Fibroblast of lung (primary cell): ENCODE data around the gene BABAM2. TPM values are rescaled to one million over a fixed set of nuclear protein-coding genes. Genes with fewer than 3 reads are reported as not detected.

Experiments
- DNase-seq, 2 donors: peaks; one replicate each; pipeline versions ENCODE4 v3.0.0 to v3.0.0-alpha.2; 2010; ENCODE audit warnings: low read depth in 2 of 2
- H2AFZ ChIP-seq: 2 replicates; pipeline ENCODE4 v1.5.1; 2012; ENCODE audit warnings: low read length, control low read depth, inconsistent platforms
- H3K27ac ChIP-seq: 2 replicates; pipeline ENCODE4 v1.5.1; 2011; ENCODE audit warnings: low read length, control low read depth; ENCODE audit not compliant: insufficient read depth
- H3K27me3 ChIP-seq: 2 replicates; pipeline ENCODE4 v1.5.1; 2011; ENCODE audit warnings: mild to moderate bottlenecking, low read length; ENCODE audit not compliant: control insufficient read depth, insufficient read depth
- H3K36me3 ChIP-seq: 2 replicates; pipeline ENCODE4 v1.5.1; 2011; ENCODE audit warnings: low read length; ENCODE audit not compliant: control insufficient read depth, insufficient read depth
- H3K4me1 ChIP-seq: 2 replicates; pipeline ENCODE4 v1.5.1; 2011; ENCODE audit warnings: low read length; ENCODE audit not compliant: control insufficient read depth, insufficient read depth; ENCODE audit errors: extremely low read depth
- H3K4me2 ChIP-seq: 2 replicates; pipeline ENCODE4 v1.5.1; 2011; ENCODE audit warnings: low read length, control low read depth; ENCODE audit not compliant: insufficient read depth; ENCODE audit errors: extremely low read depth
- H3K4me3 ChIP-seq, 4 experiments: fragments of 200-600 bp in 1 of 4; sonication (generic) in 1 of 4; replicated peaks in 1 of 4; 2 replicates each; pipeline ENCODE4 v1.5.1; 2011 to 2016; ENCODE audit warnings: low read length in 4 of 4, low read depth in 3 of 4, mild to moderate bottlenecking in 3 of 4, control low read depth in 2 of 4, inconsistent platforms in 1 of 4, mixed read lengths in 1 of 4; ENCODE audit not compliant: insufficient read depth in 1 of 4; ENCODE audit errors: control extremely low read depth in 1 of 4
- H3K79me2 ChIP-seq: 2 replicates; pipeline ENCODE4 v1.5.1; 2012; ENCODE audit warnings: mild to moderate bottlenecking, low read length, inconsistent platforms; ENCODE audit not compliant: control insufficient read depth, insufficient read depth
- H3K9ac ChIP-seq: 2 replicates; pipeline ENCODE4 v1.5.1; 2011; ENCODE audit warnings: mild to moderate bottlenecking, low read length, control low read depth; ENCODE audit not compliant: insufficient read depth
- H3K9me3 ChIP-seq: 2 replicates; pipeline ENCODE4 v1.5.1; 2012; ENCODE audit warnings: low read depth, low read length; ENCODE audit not compliant: control insufficient read depth, insufficient read depth
- H4K20me1 ChIP-seq: 2 replicates; pipeline ENCODE4 v1.5.1; 2011; ENCODE audit warnings: low read length; ENCODE audit not compliant: control insufficient read depth, insufficient read depth; ENCODE audit errors: extremely low read depth
- EZH2 ChIP-seq: IDR thresholded peaks from 2 replicates; pipeline ENCODE4 v1.5.1; 2012; ENCODE audit warnings: low read length, control low read depth, mild to moderate bottlenecking; ENCODE audit errors: missing control alignments
- polyA plus RNA-seq, 2 donors: library from polyadenylated mRNA; depleted of rRNA in 1 of 2; stranded (reverse) in 1 of 2; unstranded in 1 of 2; fragments of >200 nt; gene quantifications; 2 replicates each; pipeline ENCODE4 v1.2.1, GENCODE V29; 2011 to 2012; ENCODE audit warnings: missing spikeins in 1 of 2
- total RNA-seq: library from RNA; depleted of rRNA; stranded (reverse); fragments of >200 nt; gene quantifications from 2 replicates; pipeline ENCODE4 v1.2.1, GENCODE V29; 2014
- TF ChIP-seq, protein P1 (sequence below), 2 donors: IDR thresholded peaks in 1 of 2; conservative IDR thresholded peaks in 1 of 2; 1 replicate in 1 of 2; 2 replicates in 1 of 2; pipeline ENCODE4 v1.5.1; 2011 to 2012; ENCODE audit warnings: low read length in 2 of 2, control low read depth in 1 of 2, inconsistent platforms in 1 of 2, low read depth in 1 of 2, mild to moderate bottlenecking in 1 of 2

The BABAM2 gene
- total and polyA plus RNA-seq, 2 donors (not counting 1 experiment from before 2014, with no cell fraction given) = 25.6 to 33.4 TPM

DNA sequence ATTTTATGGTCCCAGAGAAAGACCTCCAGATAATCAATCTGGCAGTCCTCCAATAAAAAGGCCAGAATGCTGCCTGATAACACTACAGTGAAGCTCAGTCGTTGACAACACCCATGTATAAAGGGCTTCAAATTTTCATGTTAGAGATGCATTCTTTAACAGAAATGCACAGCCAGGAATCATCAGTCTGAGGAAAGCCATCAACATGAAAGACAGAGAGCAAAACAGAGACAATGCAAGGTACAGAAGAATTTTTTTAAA is 13.8 kb downstream of the BABAM2 start:
- no peak for TF ChIP-seq EZH2
- TF ChIP-seq, protein P1, sequence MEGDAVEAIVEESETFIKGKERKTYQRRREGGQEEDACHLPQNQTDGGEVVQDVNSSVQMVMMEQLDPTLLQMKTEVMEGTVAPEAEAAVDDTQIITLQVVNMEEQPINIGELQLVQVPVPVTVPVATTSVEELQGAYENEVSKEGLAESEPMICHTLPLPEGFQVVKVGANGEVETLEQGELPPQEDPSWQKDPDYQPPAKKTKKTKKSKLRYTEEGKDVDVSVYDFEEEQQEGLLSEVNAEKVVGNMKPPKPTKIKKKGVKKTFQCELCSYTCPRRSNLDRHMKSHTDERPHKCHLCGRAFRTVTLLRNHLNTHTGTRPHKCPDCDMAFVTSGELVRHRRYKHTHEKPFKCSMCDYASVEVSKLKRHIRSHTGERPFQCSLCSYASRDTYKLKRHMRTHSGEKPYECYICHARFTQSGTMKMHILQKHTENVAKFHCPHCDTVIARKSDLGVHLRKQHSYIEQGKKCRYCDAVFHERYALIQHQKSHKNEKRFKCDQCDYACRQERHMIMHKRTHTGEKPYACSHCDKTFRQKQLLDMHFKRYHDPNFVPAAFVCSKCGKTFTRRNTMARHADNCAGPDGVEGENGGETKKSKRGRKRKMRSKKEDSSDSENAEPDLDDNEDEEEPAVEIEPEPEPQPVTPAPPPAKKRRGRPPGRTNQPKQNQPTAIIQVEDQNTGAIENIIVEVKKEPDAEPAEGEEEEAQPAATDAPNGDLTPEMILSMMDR (conservative IDR thresholded peaks at IDR 0.05 in 1 of 2, IDR thresholded peaks at IDR 0.05 in 1 of 2; ENCODE audit: low read depth in 1 of 2, low read length in 2 of 2) = no peak
- no peak for DNase-seq
- no peak overlapping the region for H3K4me3 ChIP-seq
- H4K20me1 ChIP-seq = no peaks in the 10 kb centered on the region
- H3K9ac ChIP-seq = no peak overlapping the region
- H3K9me3 ChIP-seq = no peaks in the 10 kb centered on the region
- no peaks in the 10 kb centered on the region for H3K27me3 ChIP-seq
- no peaks in the 10 kb centered on the region for H3K79me2 ChIP-seq
- peaks cover 3% of the 10 kb centered on the region for H3K4me1 ChIP-seq
- no peak overlapping the region for H3K27ac ChIP-seq
- no peak overlapping the region for H3K4me2 ChIP-seq
- H3K36me3 ChIP-seq = no peaks in the 10 kb centered on the region
- no peak overlapping the region for H2AFZ ChIP-seq

DNA sequence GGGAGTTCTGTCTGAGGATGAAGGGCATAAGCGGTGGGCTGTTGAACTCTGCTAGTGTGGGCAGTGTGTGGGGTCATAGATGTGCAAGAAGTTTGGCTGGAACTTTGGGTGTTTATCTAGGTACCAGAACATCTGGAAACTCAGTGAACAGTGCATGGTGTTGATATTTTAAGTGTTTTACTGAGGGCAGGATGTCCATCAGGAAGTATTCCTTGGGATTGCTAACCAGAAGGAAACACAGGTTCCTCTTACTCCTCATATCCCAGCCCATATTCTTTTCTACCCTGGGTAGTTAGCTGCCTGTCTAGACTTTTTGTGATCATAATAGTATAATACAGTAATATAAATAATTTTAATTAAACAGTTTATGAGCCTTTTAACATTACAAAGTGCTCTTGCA is 15.5 kb downstream of the BABAM2 start:
- Histone ChIP-seq H4K20me1 (no peaks in the 10 kb centered on the region), H3K27me3 (no peaks in the 10 kb centered on the region)
- no peak for TF ChIP-seq EZH2
- TF ChIP-seq, protein P1 (conservative IDR thresholded peaks at IDR 0.05 in 1 of 2, IDR thresholded peaks at IDR 0.05 in 1 of 2; ENCODE audit: low read depth in 1 of 2, low read length in 2 of 2) = no peak

DNA sequence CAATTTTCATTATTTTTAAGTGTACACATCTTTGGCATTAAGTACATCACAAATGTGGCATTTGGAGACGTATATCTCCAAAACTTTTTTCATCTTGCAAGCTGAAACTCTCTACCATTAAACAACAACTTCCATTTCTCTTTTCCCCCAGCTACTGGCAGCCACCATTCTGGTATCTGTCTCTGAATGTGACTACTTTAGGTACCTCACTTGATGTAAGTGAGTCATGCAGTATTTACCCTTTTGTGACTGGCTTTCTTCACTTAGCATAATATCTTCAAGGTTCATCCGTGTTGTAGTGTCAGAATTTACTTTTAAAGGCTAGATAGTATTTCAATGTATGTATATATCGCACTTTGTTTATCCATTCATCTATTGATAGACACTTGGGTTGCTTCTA is 17.0 kb downstream of the BABAM2 start:
- no peak for DNase-seq
- no peaks in the 10 kb centered on the region for H3K36me3 ChIP-seq
- no peaks in the 10 kb centered on the region for H3K9me3 ChIP-seq
- H3K9ac ChIP-seq = no peak overlapping the region
- H3K4me1 ChIP-seq = no peaks in the 10 kb centered on the region
- no peaks in the 10 kb centered on the region for H3K79me2 ChIP-seq
- no peak overlapping the region for H3K4me3 ChIP-seq
- no peak for TF ChIP-seq EZH2
- TF ChIP-seq, protein P1 (conservative IDR thresholded peaks at IDR 0.05 in 1 of 2, IDR thresholded peaks at IDR 0.05 in 1 of 2; ENCODE audit: low read depth in 1 of 2, low read length in 2 of 2) = no peak
- H3K4me2 ChIP-seq = no peak overlapping the region
- H3K27ac ChIP-seq = no peak overlapping the region
- no peak overlapping the region for H2AFZ ChIP-seq
- no peaks in the 10 kb centered on the region for H4K20me1 ChIP-seq
- H3K27me3 ChIP-seq = no peaks in the 10 kb centered on the region

More for the DNA sequence above, 15.5 kb downstream of the BABAM2 start:
- no peaks in the 10 kb centered on the region for H3K79me2 ChIP-seq
- no peak overlapping the region for H3K9ac ChIP-seq
- no peak overlapping the region for H2AFZ ChIP-seq
- H3K27ac ChIP-seq = no peak overlapping the region
- H3K4me1 ChIP-seq = peaks cover 3% of the 10 kb centered on the region
- H3K4me2 ChIP-seq = no peak overlapping the region
- no peaks in the 10 kb centered on the region for H3K36me3 ChIP-seq
- DNase-seq = no peak
- no peak overlapping the region for H3K4me3 ChIP-seq
- H3K9me3 ChIP-seq = no peaks in the 10 kb centered on the region
